Fibroblast of lung (primary cell): ENCODE measurements around the gene CFAP77. TPM values are rescaled to one million over a fixed set of nuclear protein-coding genes. Genes with fewer than 3 reads are reported as not detected.

Source experiments
- DNase-seq, 2 donors: peaks; one replicate each; pipeline versions ENCODE4 v3.0.0 to v3.0.0-alpha.2; 2010; ENCODE audit warnings: low read depth in 2 of 2
- H2AFZ ChIP-seq: 2 replicates; pipeline ENCODE4 v1.5.1; 2012; ENCODE audit warnings: low read length, control low read depth, inconsistent platforms
- H3K27ac ChIP-seq: 2 replicates; pipeline ENCODE4 v1.5.1; 2011; ENCODE audit warnings: low read length, control low read depth; ENCODE audit not compliant: insufficient read depth
- H3K27me3 ChIP-seq: 2 replicates; pipeline ENCODE4 v1.5.1; 2011; ENCODE audit warnings: mild to moderate bottlenecking, low read length; ENCODE audit not compliant: control insufficient read depth, insufficient read depth
- H3K36me3 ChIP-seq: 2 replicates; pipeline ENCODE4 v1.5.1; 2011; ENCODE audit warnings: low read length; ENCODE audit not compliant: control insufficient read depth, insufficient read depth
- H3K4me1 ChIP-seq: 2 replicates; pipeline ENCODE4 v1.5.1; 2011; ENCODE audit warnings: low read length; ENCODE audit not compliant: control insufficient read depth, insufficient read depth; ENCODE audit errors: extremely low read depth
- H3K4me2 ChIP-seq: 2 replicates; pipeline ENCODE4 v1.5.1; 2011; ENCODE audit warnings: low read length, control low read depth; ENCODE audit not compliant: insufficient read depth; ENCODE audit errors: extremely low read depth
- H3K4me3 ChIP-seq, 4 experiments: fragments of 200-600 bp in 1 of 4; sonication (generic) in 1 of 4; replicated peaks in 1 of 4; 2 replicates each; pipeline ENCODE4 v1.5.1; 2011 to 2016; ENCODE audit warnings: low read length in 4 of 4, low read depth in 3 of 4, mild to moderate bottlenecking in 3 of 4, control low read depth in 2 of 4, inconsistent platforms in 1 of 4, mixed read lengths in 1 of 4; ENCODE audit not compliant: insufficient read depth in 1 of 4; ENCODE audit errors: control extremely low read depth in 1 of 4
- H3K79me2 ChIP-seq: 2 replicates; pipeline ENCODE4 v1.5.1; 2012; ENCODE audit warnings: mild to moderate bottlenecking, low read length, inconsistent platforms; ENCODE audit not compliant: control insufficient read depth, insufficient read depth
- H3K9ac ChIP-seq: 2 replicates; pipeline ENCODE4 v1.5.1; 2011; ENCODE audit warnings: mild to moderate bottlenecking, low read length, control low read depth; ENCODE audit not compliant: insufficient read depth
- H3K9me3 ChIP-seq: 2 replicates; pipeline ENCODE4 v1.5.1; 2012; ENCODE audit warnings: low read depth, low read length; ENCODE audit not compliant: control insufficient read depth, insufficient read depth
- H4K20me1 ChIP-seq: 2 replicates; pipeline ENCODE4 v1.5.1; 2011; ENCODE audit warnings: low read length; ENCODE audit not compliant: control insufficient read depth, insufficient read depth; ENCODE audit errors: extremely low read depth
- CTCF ChIP-seq, 2 donors: IDR thresholded peaks in 1 of 2; conservative IDR thresholded peaks in 1 of 2; 1 replicate in 1 of 2; 2 replicates in 1 of 2; pipeline ENCODE4 v1.5.1; 2011 to 2012; ENCODE audit warnings: low read length in 2 of 2, control low read depth in 1 of 2, inconsistent platforms in 1 of 2, low read depth in 1 of 2, mild to moderate bottlenecking in 1 of 2
- EZH2 ChIP-seq: IDR thresholded peaks from 2 replicates; pipeline ENCODE4 v1.5.1; 2012; ENCODE audit warnings: low read length, control low read depth, mild to moderate bottlenecking; ENCODE audit errors: missing control alignments
- polyA plus RNA-seq, 2 donors: library from polyadenylated mRNA; depleted of rRNA in 1 of 2; stranded (reverse) in 1 of 2; unstranded in 1 of 2; fragments of >200 nt; gene quantifications; 2 replicates each; pipeline ENCODE4 v1.2.1, GENCODE V29; 2011 to 2012; ENCODE audit warnings: missing spikeins in 1 of 2
- total RNA-seq: library from RNA; depleted of rRNA; stranded (reverse); fragments of >200 nt; gene quantifications from 2 replicates; pipeline ENCODE4 v1.2.1, GENCODE V29; 2014

CFAP77 gene
- total and polyA plus RNA-seq, 2 donors (not counting 1 experiment from before 2014, with no cell fraction given): not detected

DNA sequence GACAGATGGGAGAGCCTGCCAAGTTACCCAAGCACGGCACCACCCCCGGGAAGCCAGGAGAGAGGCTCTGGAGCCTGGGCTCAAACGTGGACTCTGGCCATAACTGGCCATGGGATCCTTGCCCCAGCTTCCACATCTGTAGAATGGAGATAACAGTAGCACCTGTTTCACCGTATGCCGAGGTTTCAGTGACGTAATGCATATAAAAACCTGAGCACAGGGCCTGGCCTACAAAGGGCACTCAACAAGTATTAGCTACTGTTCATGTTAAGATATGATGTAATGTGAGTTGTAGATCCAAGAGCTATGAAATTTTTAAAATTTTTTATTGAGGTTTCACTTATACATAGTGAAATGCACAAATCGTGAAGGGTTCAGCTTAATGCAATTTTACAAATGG is 90.2 kb downstream of the CFAP77 start:
- Histone ChIP-seq H3K4me2 (no peak overlapping the region), H3K4me1 (no peaks in the 10 kb centered on the region), H3K79me2 (no peaks in the 10 kb centered on the region), H3K27ac (no peak overlapping the region), H3K36me3 (no peaks in the 10 kb centered on the region), H3K4me3 (no peak overlapping the region), H4K20me1 (no peaks in the 10 kb centered on the region), H2AFZ (no peak overlapping the region), H3K27me3 (peaks cover 8% of the 10 kb centered on the region), H3K9ac (no peak overlapping the region), H3K9me3 (no peaks in the 10 kb centered on the region)
- no peak for DNase-seq
- TF ChIP-seq EZH2 (no peak), CTCF (conservative IDR thresholded peaks at IDR 0.05 in 1 of 2, IDR thresholded peaks at IDR 0.05 in 1 of 2; ENCODE audit: low read depth in 1 of 2, low read length in 2 of 2) (no peak)

- H3K4me1 ChIP-seq: no peaks in the 10 kb centered on the region
- no peaks in the 10 kb centered on the region for H4K20me1 ChIP-seq
- H3K9me3 ChIP-seq: no peaks in the 10 kb centered on the region
- no peak overlapping the region for H3K4me3 ChIP-seq
- H3K36me3 ChIP-seq: no peaks in the 10 kb centered on the region
- no peak overlapping the region for H3K27ac ChIP-seq
- no peak for TF ChIP-seq CTCF (conservative IDR thresholded peaks at IDR 0.05 in 1 of 2, IDR thresholded peaks at IDR 0.05 in 1 of 2; ENCODE audit: low read depth in 1 of 2, low read length in 2 of 2)
- TF ChIP-seq EZH2: peak; percentile 31
- H3K9ac ChIP-seq: no peak overlapping the region
- H3K79me2 ChIP-seq: no peaks in the 10 kb centered on the region
- H3K4me2 ChIP-seq: no peak overlapping the region
- peaks cover 12% of the 10 kb centered on the region for H3K27me3 ChIP-seq
- H2AFZ ChIP-seq: no peak overlapping the region
- no peak for DNase-seq
Observed at GRCh38 chr9:132502480-132502879, 92.5 kb downstream of the CFAP77 start.

DNA sequence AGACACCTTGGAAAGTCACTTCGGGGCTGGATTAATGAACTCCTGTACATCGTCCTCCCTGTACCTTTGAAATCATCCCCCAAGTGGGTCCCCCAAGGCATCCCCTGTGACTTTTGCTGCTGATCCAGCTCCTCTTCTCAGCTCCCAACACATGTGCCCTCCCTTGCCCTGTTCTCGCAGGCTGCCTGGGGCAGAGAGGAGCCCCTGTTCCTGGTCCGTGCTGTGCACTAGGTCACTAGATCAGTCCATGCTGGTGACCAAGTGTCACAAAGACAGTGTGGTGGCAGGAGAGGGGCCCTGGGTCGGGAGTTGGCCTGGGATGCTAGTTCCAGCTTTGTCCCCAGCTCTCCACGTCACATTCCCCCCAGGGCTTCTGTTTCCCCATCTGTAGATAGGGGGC is 93.1 kb downstream of the CFAP77 start:
- Histone ChIP-seq H3K27ac (no peak overlapping the region), H3K4me3 (no peak overlapping the region), H3K36me3 (no peaks in the 10 kb centered on the region), H3K9ac (no peak overlapping the region), H3K4me1 (no peaks in the 10 kb centered on the region), H3K27me3 (peaks cover 12% of the 10 kb centered on the region), H4K20me1 (no peaks in the 10 kb centered on the region), H3K4me2 (no peak overlapping the region), H3K79me2 (no peaks in the 10 kb centered on the region), H2AFZ (no peak overlapping the region), H3K9me3 (no peaks in the 10 kb centered on the region)
- no peak for DNase-seq
- TF ChIP-seq CTCF (conservative IDR thresholded peaks at IDR 0.05 in 1 of 2, IDR thresholded peaks at IDR 0.05 in 1 of 2; ENCODE audit: low read depth in 1 of 2, low read length in 2 of 2) (no peak), EZH2 (no peak)
